Measurements from ENCODE around the gene WNT7A.

DNA sequence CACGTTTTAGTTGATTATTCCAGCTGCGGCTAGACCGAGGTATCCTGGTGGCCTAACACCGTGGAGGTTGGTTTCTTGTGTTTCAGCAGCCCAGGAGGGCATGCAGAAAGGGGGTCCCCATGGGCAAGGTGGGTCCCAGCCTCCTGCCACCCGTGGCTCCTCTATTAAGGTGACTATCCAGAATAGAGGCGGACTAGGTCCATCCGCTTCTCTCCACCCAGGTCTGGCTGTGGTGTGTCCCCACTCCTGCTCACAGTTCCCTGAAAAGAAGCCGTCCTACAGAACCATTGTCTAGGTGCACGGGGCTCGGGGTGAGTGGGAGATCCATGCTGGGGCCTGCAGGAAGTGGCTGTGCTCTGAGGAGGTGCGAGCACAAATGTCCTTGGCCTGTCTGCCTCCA lies 81.5 kb downstream of the WNT7A start:
- TF ChIP-seq TAF1 (IDR thresholded peaks at IDR 0.05; ENCODE audit: low read depth, low read length) (no peak), POLR2A (IDR thresholded peaks at IDR 0.05; ENCODE audit: low read depth, low read length) (no peak), POLR2AphosphoS5 (IDR thresholded peaks at IDR 0.05; ENCODE audit: low read depth, low read length) (no peak), POU2F2 (IDR thresholded peaks at IDR 0.05; ENCODE audit: low read depth, low read length) (no peak), SPI1 (IDR thresholded peaks at IDR 0.05; ENCODE audit: low read depth, low read length) (no peak), PAX5 (IDR thresholded peaks at IDR 0.05; ENCODE audit: insufficient read depth, low read length, severe bottlenecking) (no peak)
